GM23338 (cell line): ENCODE measurements around the gene TMEM132D. TPM values are rescaled to one million over a fixed set of nuclear protein-coding genes. Genes with fewer than 3 reads are reported as not detected.

Source experiments
- ATAC-seq: fragments of 200-7000 bp; cut with Tn5 transposase; 3 replicates; pipeline ENCODE4 v1.9.1; 2020
- DNase-seq: peaks from one replicate; pipeline ENCODE4 v3.0.0-alpha.2; 2015; ENCODE audit warnings: low spot score
- H2AFZ ChIP-seq: fragments of 200-600 bp; sonication (generic); 2 replicates; pipeline ENCODE4 v1.8.0; 2016; ENCODE audit warnings: antibody characterized with exemption, mild to moderate bottlenecking, moderate library complexity
- H3F3A ChIP-seq: fragments of 200-600 bp; sonication (generic); replicated peaks from 2 replicates; pipeline ENCODE4 v1.8.0; 2017; ENCODE audit warnings: antibody characterized with exemption, mixed run types, low read depth
- H3K27ac ChIP-seq: fragments of 200-600 bp; sonication (generic); 2 replicates; pipeline ENCODE4 v1.6.1; 2016; ENCODE audit warnings: low read depth
- H3K27me3 ChIP-seq: fragments of 200-600 bp; sonication (generic); 2 replicates; pipeline ENCODE4 v1.8.0; 2016; ENCODE audit warnings: mild to moderate bottlenecking, mixed run types, moderate library complexity; ENCODE audit not compliant: insufficient read depth
- H3K36me3 ChIP-seq: fragments of 200-600 bp; sonication (generic); 2 replicates; pipeline ENCODE4 v1.8.0; 2016; ENCODE audit warnings: mild to moderate bottlenecking; ENCODE audit not compliant: insufficient read depth
- H3K4me1 ChIP-seq: fragments of 200-600 bp; sonication (generic); 2 replicates; pipeline ENCODE4 v1.8.0; 2016; ENCODE audit warnings: mild to moderate bottlenecking, moderate library complexity; ENCODE audit not compliant: insufficient read depth
- H3K4me2 ChIP-seq: fragments of 200-600 bp; sonication (generic); 2 replicates; pipeline ENCODE4 v1.7.1; 2017; ENCODE audit warnings: mixed run types
- H3K4me3 ChIP-seq: fragments of 200-600 bp; sonication (generic); 2 replicates; pipeline ENCODE4 v1.6.1; 2016; ENCODE audit warnings: mixed run types
- H3K79me2 ChIP-seq: fragments of 200-600 bp; sonication (generic); replicated peaks from 2 replicates; pipeline ENCODE4 v1.8.0; 2017; ENCODE audit warnings: mild to moderate bottlenecking; ENCODE audit not compliant: insufficient read depth
- H3K9me2 ChIP-seq: fragments of 200-600 bp; sonication (generic); 2 replicates; pipeline ENCODE4 v1.8.0; 2017; ENCODE audit not compliant: insufficient read depth
- H4K20me1 ChIP-seq: fragments of 200-600 bp; sonication (generic); replicated peaks from 2 replicates; pipeline ENCODE4 v1.8.0; 2017; ENCODE audit warnings: mild to moderate bottlenecking; ENCODE audit not compliant: insufficient read depth
- H3K27ac Mint-ChIP-seq: 2 replicates; pipeline ENCODE4 v1.8.0; 2020; ENCODE audit warnings: inconsistent platforms, mild to moderate bottlenecking, moderate library complexity, mixed read lengths
- H3K27me3 Mint-ChIP-seq: 3 replicates; pipeline ENCODE4 v1.8.0; 2022; ENCODE audit warnings: low read depth, mild to moderate bottlenecking, moderate library complexity, mixed read lengths, inconsistent platforms; ENCODE audit not compliant: insufficient read depth, poor library complexity
- H3K36me3 Mint-ChIP-seq: 3 replicates; pipeline ENCODE4 v1.8.0; 2021; ENCODE audit warnings: low read depth, mild to moderate bottlenecking, inconsistent platforms, moderate library complexity, mixed read lengths
- H3K4me1 Mint-ChIP-seq: 3 replicates; pipeline ENCODE4 v1.8.0; 2020; ENCODE audit warnings: mild to moderate bottlenecking, inconsistent platforms, mixed read lengths
- H3K4me3 Mint-ChIP-seq: 3 replicates; pipeline ENCODE4 v1.8.0; 2021; ENCODE audit warnings: moderate library complexity, mild to moderate bottlenecking, inconsistent platforms, mixed read lengths
- H3K9me3 Mint-ChIP-seq: 3 replicates; pipeline ENCODE4 v1.8.0; 2020; ENCODE audit warnings: moderate library complexity, mild to moderate bottlenecking, inconsistent platforms, mixed read lengths
- CREB1 ChIP-seq: fragments of 250-450 bp; sonication (Bioruptor Pico); IDR thresholded peaks from 2 replicates; pipeline ENCODE4 v1.5.0; 2020; ENCODE audit warnings: low read depth, mild to moderate bottlenecking, moderate library complexity
- CTCF ChIP-seq, 2 experiments: fragments of 200-600 bp in 1 of 2; sonication (generic) in 1 of 2; conservative IDR thresholded peaks; 2 replicates each; pipeline versions ENCODE4 v1.5.1 to v1.6.1; 2016 to 2017; ENCODE audit warnings: antibody characterized with exemption in 2 of 2, low read depth in 2 of 2, mild to moderate bottlenecking in 2 of 2, moderate library complexity in 1 of 2
- ETS1 ChIP-seq: IDR thresholded peaks from 2 replicates; pipeline ENCODE4 v1.6.1; 2016; ENCODE audit warnings: antibody characterized with exemption
- EZH2 ChIP-seq: fragments of 200-600 bp; sonication (generic); IDR thresholded peaks from one replicate; pipeline ENCODE4 v1.8.0; 2017; ENCODE audit warnings: antibody characterized with exemption, mild to moderate bottlenecking, low read depth; ENCODE audit not compliant: unreplicated experiment
- EZH2phosphoT487 ChIP-seq: fragments of 200-600 bp; sonication (generic); IDR thresholded peaks from one replicate; pipeline ENCODE4 v1.8.1; 2018; ENCODE audit warnings: antibody characterized with exemption; ENCODE audit not compliant: unreplicated experiment
- NANOG ChIP-seq: IDR thresholded peaks from 2 replicates; pipeline ENCODE4 v1.6.1; 2016; ENCODE audit warnings: antibody characterized with exemption, borderline replicate concordance
- POLR2AphosphoS5 ChIP-seq: IDR thresholded peaks from 2 replicates; pipeline ENCODE4 v1.6.1; 2016; ENCODE audit warnings: antibody characterized with exemption, low read depth
- STAT1 ChIP-seq: IDR thresholded peaks from one replicate; pipeline ENCODE4 v1.6.1; 2016; ENCODE audit warnings: antibody characterized with exemption; ENCODE audit not compliant: unreplicated experiment
- polyA plus RNA-seq: library from polyadenylated mRNA; unstranded; fragments of >200 nt; fragmentation: Nextera tagmentation; extraction: Ambion mirVana; gene quantifications from 2 replicates; pipeline ENCODE4 v1.2.1, GENCODE V29; 2016
- total RNA-seq: library from RNA; depleted of rRNA; stranded (reverse); fragments of >200 nt; shearing (Covaris generic); gene quantifications from 2 replicates; pipeline ENCODE4 v1.2.3, GENCODE V29; 2014
- TF ChIP-seq, protein P1 (sequence below): fragments of 250-450 bp; sonication (Bioruptor Pico); IDR thresholded peaks from 2 replicates; pipeline ENCODE4 v1.5.0; 2020; ENCODE audit warnings: mild to moderate bottlenecking, moderate library complexity

The TMEM132D gene
- total and polyA plus RNA-seq, 2 experiments from 2014 or later: 0.44 to 5.3 TPM

GRCh38 chr12:129470196-129470595, 433.6 kb downstream of the TMEM132D start (continued):
- TF ChIP-seq, protein P1, sequence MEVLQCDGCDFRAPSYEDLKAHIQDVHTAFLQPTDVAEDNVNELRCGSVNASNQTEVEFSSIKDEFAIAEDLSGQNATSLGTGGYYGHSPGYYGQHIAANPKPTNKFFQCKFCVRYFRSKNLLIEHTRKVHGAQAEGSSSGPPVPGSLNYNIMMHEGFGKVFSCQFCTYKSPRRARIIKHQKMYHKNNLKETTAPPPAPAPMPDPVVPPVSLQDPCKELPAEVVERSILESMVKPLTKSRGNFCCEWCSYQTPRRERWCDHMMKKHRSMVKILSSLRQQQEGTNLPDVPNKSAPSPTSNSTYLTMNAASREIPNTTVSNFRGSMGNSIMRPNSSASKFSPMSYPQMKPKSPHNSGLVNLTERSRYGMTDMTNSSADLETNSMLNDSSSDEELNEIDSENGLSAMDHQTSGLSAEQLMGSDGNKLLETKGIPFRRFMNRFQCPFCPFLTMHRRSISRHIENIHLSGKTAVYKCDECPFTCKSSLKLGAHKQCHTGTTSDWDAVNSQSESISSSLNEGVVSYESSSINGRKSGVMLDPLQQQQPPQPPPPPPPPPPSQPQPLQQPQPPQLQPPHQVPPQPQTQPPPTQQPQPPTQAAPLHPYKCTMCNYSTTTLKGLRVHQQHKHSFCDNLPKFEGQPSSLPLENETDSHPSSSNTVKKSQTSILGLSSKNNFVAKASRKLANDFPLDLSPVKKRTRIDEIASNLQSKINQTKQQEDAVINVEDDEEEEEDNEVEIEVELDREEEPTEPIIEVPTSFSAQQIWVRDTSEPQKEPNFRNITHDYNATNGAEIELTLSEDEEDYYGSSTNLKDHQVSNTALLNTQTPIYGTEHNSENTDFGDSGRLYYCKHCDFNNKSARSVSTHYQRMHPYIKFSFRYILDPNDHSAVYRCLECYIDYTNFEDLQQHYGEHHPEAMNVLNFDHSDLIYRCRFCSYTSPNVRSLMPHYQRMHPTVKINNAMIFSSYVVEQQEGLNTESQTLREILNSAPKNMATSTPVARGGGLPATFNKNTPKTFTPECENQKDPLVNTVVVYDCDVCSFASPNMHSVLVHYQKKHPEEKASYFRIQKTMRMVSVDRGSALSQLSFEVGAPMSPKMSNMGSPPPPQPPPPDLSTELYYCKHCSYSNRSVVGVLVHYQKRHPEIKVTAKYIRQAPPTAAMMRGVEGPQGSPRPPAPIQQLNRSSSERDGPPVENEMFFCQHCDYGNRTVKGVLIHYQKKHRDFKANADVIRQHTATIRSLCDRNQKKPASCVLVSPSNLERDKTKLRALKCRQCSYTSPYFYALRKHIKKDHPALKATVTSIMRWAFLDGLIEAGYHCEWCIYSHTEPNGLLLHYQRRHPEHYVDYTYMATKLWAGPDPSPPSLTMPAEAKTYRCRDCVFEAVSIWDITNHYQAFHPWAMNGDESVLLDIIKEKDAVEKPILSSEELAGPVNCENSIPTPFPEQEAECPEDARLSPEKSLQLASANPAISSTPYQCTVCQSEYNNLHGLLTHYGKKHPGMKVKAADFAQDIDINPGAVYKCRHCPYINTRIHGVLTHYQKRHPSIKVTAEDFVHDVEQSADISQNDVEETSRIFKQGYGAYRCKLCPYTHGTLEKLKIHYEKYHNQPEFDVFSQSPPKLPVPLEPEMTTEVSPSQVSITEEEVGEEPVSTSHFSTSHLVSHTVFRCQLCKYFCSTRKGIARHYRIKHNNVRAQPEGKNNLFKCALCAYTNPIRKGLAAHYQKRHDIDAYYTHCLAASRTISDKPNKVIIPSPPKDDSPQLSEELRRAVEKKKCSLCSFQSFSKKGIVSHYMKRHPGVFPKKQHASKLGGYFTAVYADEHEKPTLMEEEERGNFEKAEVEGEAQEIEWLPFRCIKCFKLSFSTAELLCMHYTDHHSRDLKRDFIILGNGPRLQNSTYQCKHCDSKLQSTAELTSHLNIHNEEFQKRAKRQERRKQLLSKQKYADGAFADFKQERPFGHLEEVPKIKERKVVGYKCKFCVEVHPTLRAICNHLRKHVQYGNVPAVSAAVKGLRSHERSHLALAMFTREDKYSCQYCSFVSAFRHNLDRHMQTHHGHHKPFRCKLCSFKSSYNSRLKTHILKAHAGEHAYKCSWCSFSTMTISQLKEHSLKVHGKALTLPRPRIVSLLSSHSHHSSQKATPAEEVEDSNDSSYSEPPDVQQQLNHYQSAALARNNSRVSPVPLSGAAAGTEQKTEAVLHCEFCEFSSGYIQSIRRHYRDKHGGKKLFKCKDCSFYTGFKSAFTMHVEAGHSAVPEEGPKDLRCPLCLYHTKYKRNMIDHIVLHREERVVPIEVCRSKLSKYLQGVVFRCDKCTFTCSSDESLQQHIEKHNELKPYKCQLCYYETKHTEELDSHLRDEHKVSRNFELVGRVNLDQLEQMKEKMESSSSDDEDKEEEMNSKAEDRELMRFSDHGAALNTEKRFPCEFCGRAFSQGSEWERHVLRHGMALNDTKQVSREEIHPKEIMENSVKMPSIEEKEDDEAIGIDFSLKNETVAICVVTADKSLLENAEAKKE: no peak
- TF ChIP-seq POLR2AphosphoS5 (no peak), EZH2 (no peak), EZH2phosphoT487 (no peak), STAT1 (no peak), NANOG (no peak), ETS1 (no peak), CREB1 (CRISPR knock-in tag) (no peak)

DNA sequence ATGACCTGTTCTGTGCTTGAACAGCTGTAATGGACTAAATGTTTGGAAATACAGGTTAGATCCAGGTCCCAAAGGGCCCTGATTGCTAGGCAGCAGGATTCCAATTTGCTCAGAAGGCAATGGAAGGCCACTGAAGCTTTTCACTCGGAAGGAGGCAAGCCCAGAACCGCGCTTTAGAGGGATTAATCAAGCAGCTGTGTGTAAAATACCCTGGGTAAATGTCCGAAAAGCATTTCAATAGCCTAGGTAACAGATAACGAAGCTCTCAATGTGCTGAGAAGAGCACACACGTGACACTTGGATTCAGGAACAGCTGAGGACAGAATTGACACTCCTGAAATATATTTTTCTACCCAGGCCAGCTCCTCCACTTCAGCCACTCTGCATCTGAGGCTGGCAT, 436.1 kb downstream of the TMEM132D start:
- H3K4me2 ChIP-seq: no peak overlapping the region
- Mint-ChIP-seq H3K27ac (no peak overlapping the region), H3K36me3 (peaks cover 37% of the 10 kb centered on the region; the same call in 2 of the 3 replicates), H3K27me3 (peaks cover under 1% of the 10 kb centered on the region), H3K4me3 (no peak overlapping the region), H3K4me1 (no peaks in the 10 kb centered on the region), H3K9me3 (peaks cover 86% of the 10 kb centered on the region)
- DNase-seq: no peak
- H3K4me3 ChIP-seq: no peak overlapping the region
- no peaks in the 10 kb centered on the region for H3K36me3 ChIP-seq
- H3K4me1 ChIP-seq: no peaks in the 10 kb centered on the region
- H3F3A ChIP-seq: no peaks in the 10 kb centered on the region
- H4K20me1 ChIP-seq: no peaks in the 10 kb centered on the region
- H3K79me2 ChIP-seq: no peaks in the 10 kb centered on the region
- no peak for TF ChIP-seq NANOG
- TF ChIP-seq CTCF (conservative IDR thresholded peaks at IDR 0.05; ENCODE audit: low read depth in 2 of 2): no peak
- no peak for TF ChIP-seq POLR2AphosphoS5
- TF ChIP-seq ETS1: no peak
- no peaks in the 10 kb centered on the region for H3K27me3 ChIP-seq
- ATAC-seq: no peak
- H3K9me2 ChIP-seq: no peaks in the 10 kb centered on the region
- no peak overlapping the region for H2AFZ ChIP-seq
- H3K27ac ChIP-seq: no peak overlapping the region
